Fibroblast of mammary gland (primary cell): ENCODE data around the gene DRD1.
"Not testable (repeated sequence)": the region's sequence is repeated elsewhere in the genome, so short reads cannot be mapped to it uniquely, and the experiment has no call there.

Source experiments
- DNase-seq: peaks from one replicate; pipeline ENCODE4 v3.0.0-alpha.2; 2010; ENCODE audit warnings: low read depth
- H3K4me3 ChIP-seq: 2 replicates; pipeline ENCODE4 v1.5.1; 2011; ENCODE audit warnings: low read depth, mild to moderate bottlenecking, low read length, moderate library complexity; ENCODE audit not compliant: control insufficient read depth
- CTCF ChIP-seq: conservative IDR thresholded peaks from 2 replicates; pipeline ENCODE4 v1.5.1; 2011; ENCODE audit warnings: low read depth, low read length, inconsistent platforms; ENCODE audit not compliant: control insufficient read depth, insufficient read depth

Gene DRD1

GRCh38 chr5:175456105-175456742 lies 12.2 kb upstream of the DRD1 start:
- no peak overlapping the region for H3K4me3 ChIP-seq
- DNase-seq, result no peak
- TF ChIP-seq CTCF, result no peak

DNA sequence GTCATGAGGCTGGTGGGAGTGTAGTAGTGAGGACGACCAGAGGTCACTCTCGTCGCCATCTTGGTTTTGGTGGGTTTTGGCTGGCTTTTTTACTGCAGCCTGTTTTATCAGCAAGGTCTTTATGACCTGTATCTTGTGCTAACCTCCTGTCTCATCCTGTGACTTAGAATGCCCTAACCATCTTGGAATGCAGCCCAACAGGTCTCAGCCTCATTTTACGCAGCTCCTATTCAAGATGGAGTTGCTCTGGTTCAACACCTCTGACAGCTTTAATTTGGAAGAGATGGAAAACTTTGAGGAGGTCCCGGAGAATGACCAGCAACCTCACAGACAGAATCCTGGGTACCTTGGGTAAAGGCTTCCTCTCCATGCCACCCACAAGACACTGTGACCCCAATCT lies 10.4 kb upstream of the DRD1 start:
- not testable (repeated sequence) for H3K4me3 ChIP-seq, DNase-seq

GRCh38 chr5:175452166-175452565 lies 8.2 kb upstream of the DRD1 start:
- no peak for TF ChIP-seq CTCF
- H3K4me3 ChIP-seq, result no peak overlapping the region
- no peak for DNase-seq

GRCh38 chr5:175448276-175448675 lies 4.3 kb upstream of the DRD1 start:
- no peak for TF ChIP-seq CTCF
- no peak for DNase-seq
- no peak overlapping the region for H3K4me3 ChIP-seq

DNA sequence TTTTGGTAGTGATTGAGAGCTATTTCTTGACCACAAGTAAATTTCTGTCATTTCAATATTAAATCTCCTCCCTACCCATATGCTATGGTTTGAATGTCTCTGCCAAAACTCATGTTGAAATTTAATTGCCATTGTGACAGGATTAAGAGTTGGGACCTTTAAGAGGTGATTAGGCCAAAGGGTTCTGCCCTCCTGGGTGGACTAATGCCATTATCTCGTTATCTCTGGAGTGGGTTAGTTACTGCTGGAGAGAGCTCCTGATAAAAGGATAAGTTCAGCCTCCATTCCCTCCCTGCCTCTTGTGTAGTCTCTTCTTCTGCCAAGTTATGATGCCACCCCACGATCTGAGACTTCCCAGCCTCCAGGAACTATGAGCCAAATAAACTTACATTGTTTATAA lies 3.6 kb upstream of the DRD1 start:
- no peak overlapping the region for H3K4me3 ChIP-seq
- no peak for TF ChIP-seq CTCF
- no peak for DNase-seq

GRCh38 chr5:175446378-175446777 lies 2.4 kb upstream of the DRD1 start:
- DNase-seq, H3K4me3 ChIP-seq: not testable (repeated sequence)

DNA sequence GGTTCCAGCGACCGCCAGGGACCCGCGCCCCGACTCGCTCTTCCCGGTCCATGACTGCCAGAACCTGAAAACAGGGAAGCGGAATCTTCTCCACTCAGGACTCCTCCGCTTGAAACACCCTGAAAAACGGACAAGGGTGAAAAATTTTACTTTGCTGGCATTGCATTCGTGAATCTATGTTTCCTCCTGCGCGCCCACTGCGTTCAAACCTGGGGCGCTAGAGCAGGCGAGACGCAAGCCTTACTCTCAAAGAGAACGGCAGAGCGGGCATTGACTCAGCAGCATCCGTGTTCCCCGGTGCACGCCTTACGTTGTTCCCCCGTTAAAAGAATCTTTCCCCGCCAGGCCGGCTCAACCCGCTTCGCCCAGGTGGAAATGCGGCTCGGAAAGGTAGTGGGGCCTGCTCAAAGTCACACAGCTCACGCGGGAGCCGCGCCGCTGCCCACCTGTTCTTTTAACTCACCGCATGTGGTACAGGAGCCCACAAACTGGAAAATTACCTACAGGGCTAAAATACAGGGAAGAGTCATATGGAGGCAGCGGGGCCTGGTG lies 999 bp upstream of the DRD1 start:
- no peak for TF ChIP-seq CTCF
- DNase-seq, result no peak
- H3K4me3 ChIP-seq, result no peak overlapping the region

DNA sequence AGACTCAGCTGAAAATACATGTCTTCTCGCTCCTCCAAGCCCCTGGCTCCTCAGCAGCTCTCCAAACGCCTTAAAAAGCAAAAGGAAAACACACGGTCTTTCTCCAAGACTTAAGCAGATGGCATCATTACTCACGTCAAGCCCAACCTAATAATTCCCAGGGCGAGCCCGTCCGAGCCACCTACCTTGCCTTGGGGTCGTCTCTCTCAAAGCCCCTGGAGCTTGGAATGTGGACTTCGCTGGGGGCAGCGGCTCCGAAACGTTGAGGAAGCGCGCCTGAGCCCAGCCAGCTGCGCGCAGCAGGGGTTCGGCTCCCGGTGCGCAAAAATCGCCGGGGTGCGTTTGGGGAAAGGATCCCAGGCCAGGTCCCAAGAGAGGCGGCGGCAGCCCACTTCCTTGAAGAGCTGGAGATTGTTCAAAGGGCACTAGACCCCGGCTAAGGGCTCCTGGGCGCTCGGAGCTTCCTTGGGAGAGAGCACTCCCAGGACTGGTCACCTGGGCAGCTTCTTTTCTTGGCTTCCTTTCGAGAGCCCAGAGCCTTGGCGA lies 395 bp downstream of the DRD1 start:
- TF ChIP-seq CTCF, result no peak
- no peak overlapping the region for H3K4me3 ChIP-seq
- no peak for DNase-seq
